Frontal cortex (tissue), 4 donors: ENCODE measurements around the gene INTS15. TPM values are rescaled to one million over a fixed set of nuclear protein-coding genes. Genes with fewer than 3 reads are reported as not detected.

Experiments
- DNase-seq, 2 donors: peaks; one replicate each; pipeline ENCODE4 v3.0.0; 2012; ENCODE audit warnings: low spot score in 2 of 2
- FAIRE-seq: peaks from 2 replicates; lab custom pipeline; 2012; peaks lifted over from hg19 to GRCh38; lab: Jason Lieb, UNC
- total RNA-seq: library from RNA; depleted of rRNA; stranded (reverse); fragments of >200 nt; gene quantifications from one replicate; pipeline ENCODE4 v1.2.3, GENCODE V29; 2014
- donor health status: control.
- donor health status: control.
- donor health status: control.

Gene INTS15
- 22.4 TPM for total RNA-seq

GRCh38 chr7:6589829-6590644 is at the start of gene INTS15:
TSS of gene INTS15 (plus strand) at chr7:6590021. CDS start at chr7:6590284, 263 bp downstream.
- no peak for FAIRE-seq
- DNase-seq: peak; percentile 89 to 91

DNA sequence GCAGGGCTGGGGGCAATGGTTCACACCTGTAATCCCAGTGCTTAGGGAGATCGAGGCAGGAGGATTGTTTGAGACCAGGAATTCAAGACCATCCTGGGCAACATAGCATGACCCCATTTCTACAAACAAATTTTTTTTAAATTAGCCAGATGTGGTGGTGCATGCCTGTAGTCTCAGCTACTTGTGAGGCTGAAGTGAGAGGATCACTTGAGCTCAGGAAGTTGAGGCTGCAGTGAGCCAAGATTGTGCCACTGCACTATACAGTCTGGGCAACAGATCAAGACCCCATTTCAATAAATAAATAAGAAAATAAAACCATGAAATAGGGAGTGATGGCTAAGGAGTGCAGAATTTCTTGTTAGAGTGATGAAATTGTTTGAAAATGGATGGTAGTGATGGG is 47.5 kb upstream of the INTS15 start:
- FAIRE-seq (no peak), DNase-seq (no peak)

DNA sequence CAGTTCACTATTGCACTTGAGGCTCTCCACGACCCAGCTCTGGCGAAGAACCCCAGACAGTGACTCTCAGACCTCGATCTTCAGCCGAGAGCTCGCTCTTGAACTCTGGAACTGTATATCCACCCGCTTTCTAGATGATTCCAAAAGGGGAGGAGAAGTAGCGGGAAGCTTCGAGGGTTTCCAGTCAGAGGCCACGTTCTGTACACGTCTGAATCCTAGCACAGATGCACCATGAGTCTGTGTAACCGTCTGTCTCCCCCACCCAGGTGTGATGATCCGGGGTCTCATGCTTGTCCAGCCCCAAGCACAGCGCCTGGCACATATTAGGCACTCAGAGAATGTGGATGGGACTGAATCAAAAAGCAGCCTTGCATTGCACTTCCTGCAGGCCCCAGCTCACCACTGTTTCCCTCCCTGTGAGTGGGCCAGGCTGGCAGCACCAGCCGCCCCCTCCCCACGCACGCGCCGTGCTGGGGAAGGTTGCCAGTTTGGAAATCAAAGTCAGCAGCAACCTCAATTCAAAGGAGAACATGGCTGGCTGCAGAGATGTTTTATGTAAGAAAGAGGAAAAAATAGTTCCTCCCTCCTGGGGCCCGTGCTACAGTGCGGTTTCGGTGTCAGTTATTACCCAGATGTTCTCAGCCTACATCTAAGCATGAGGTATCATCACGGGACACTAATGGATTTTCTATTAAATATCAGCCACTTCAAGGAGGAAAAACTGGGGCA is 44.3 kb upstream of the INTS15 start:
- DNase-seq (no peak), FAIRE-seq (no peak)

DNA sequence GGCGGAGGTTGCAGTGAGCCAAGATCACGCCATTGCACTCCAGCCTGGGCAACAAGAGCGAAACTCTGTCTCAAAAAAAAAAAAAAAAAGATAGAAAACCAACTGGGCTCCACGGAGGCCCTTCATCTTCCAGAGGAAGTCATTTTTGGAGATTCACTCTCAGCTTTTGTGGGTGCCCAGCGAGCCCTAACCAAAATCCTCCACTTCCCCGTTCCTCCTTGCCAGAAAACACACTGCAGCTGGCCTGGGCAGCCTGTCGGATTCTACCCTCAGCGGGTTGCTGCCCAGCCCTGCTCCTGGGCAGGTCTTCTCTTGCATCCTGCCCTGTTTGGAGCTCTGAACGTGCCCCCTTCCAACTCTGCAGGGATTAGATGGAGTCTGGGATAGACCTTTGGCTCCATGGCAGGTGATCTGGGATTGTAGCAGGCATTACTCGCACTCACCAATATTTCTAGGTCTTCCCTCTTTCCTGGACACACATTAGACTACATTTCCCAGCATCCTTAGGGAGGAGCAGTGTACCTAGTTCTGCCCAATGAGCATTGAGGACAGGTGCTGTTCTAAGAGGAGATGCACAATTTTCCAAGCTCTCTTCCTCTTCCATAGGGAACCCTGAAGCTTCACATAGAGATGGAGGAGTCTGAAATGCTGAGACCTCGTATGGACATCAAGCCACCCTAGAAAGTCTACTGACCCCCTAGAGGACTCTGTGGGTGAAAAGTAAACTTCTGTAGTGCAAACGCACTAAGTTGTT is 43.1 kb upstream of the INTS15 start:
- DNase-seq: no peak
- no peak for FAIRE-seq

DNA sequence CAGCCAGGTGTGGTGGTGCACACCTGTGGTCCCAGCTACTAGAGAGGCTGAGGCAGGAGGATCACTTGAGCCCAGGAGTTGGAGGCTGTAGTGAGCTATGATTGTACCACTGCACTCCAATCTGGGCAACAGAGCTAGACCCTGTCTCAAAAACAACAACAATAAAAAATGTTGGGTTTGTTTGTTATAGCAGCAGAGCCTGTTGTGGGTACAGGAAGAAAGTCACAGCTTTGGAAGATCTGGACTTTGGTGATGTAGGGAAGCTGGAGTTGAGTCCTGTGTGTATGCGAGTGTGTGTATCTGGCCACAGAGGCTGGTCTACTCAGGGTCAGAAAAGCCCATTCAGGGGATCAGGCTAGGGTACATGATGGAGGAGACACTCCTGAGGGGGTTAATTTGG is 42.4 kb upstream of the INTS15 start:
- FAIRE-seq (no peak), DNase-seq (no peak)

DNA sequence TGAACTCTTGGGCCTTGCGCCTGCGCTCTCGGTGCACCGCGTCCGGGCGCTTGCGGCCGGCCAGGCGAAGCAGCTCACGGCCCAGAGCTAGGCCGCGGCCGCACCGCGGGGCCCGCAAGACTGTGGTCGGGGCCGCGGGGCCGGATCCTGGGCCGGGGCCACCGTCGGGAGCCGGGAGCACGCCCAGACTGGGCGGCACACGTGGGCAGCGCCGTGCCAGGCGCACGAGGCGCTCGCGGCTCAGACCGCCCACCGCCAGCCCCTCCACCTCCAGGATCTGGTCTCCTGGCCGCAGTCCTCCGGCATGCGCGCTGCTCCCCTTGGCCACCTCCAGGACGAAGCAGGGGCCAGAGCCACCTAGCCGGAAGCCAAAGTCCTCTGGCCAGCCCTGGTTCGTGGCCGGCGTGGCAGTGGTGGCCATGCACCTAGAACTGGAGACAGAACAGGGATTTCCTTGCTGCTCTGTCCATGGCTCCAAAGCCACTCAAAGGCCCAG is 38.8 kb upstream of the INTS15 start, which contains the start of gene GRID2IP:
Gene GRID2IP (minus strand): TSS at position 446 of the 496 bp plus-strand sequence. CDS start 25 bp downstream, at position 421.
- FAIRE-seq (no peak), DNase-seq (no peak)

DNA sequence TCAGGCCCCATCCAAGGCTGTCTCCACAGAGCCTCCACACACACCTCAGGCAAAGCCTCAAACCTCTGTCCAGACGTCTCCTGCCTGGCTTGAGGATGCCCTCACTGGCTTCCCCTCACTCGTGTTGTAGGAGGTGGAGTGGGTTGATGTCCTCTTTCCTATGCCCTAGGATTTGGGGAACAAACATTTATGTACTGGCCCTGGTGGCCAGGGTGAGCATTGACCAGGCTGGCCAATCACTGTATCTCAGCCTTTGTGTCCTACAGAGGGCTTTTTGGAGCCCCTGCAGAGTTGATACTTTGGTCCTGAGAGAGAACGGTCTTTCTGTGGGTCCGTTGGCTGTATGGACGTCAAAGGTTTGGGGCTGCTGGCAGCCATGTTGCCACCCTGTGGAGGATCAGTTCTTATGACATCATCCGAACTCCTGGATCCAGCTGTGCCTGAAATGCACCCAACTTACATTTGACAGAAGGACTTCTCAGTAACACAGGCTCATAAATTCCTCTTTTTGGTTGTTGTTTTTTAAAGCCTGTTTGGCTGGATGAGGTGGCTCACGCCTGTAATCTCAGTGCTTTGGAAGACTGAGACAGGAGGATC is 36.3 kb upstream of the INTS15 start:
- DNase-seq: no peak
- FAIRE-seq: no peak

GRCh38 chr7:6554848-6555247 is 35.0 kb upstream of the INTS15 start:
- no peak for DNase-seq
- no peak for FAIRE-seq

DNA sequence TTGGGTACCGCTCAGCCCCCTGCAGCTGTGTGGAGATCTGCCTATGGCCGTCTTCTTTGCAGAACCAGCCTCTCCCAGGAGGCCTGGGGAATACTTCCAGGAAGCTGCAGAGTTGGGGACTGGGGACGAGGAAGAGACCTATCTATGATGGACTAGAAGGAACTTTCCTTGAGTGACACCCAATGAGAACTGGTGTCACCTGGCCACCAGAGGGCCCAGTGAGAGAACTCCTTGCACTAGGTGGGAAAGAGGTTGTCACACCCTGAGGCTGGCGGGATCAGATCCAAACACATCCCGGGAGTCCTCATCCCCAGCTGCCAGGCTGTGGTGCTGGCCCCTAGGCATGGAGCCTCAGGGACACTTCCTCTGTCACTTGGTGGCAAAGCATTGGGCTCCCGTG is 33.6 kb upstream of the INTS15 start:
- FAIRE-seq (no peak), DNase-seq (no peak)

DNA sequence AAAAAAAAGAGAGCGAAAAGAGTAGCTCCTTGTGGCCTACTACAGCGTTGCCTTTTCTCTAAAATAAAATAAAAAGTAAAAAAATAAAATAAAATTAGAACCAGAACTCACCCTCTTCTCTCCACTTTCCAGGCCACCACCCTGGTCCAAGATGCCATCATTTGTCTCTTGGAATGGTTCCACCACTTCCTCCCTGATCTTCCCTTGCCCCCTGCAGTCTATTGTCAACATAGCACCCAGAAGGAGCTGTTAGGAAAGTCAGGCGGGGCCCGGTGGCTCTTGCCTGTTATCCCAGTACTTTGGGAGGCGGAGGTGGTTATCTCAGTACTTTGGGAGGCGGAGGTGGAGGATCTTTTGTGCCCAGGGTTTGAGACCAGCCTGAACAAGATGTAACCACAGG is 31.0 kb upstream of the INTS15 start:
- FAIRE-seq (no peak), DNase-seq (no peak)

GRCh38 chr7:6559896-6560295 is 29.9 kb upstream of the INTS15 start:
- FAIRE-seq (no peak), DNase-seq (no peak)

- DNase-seq (no peak), FAIRE-seq (no peak)
Observed at GRCh38 chr7:6562106-6562505, 27.7 kb upstream of the INTS15 start.

DNA sequence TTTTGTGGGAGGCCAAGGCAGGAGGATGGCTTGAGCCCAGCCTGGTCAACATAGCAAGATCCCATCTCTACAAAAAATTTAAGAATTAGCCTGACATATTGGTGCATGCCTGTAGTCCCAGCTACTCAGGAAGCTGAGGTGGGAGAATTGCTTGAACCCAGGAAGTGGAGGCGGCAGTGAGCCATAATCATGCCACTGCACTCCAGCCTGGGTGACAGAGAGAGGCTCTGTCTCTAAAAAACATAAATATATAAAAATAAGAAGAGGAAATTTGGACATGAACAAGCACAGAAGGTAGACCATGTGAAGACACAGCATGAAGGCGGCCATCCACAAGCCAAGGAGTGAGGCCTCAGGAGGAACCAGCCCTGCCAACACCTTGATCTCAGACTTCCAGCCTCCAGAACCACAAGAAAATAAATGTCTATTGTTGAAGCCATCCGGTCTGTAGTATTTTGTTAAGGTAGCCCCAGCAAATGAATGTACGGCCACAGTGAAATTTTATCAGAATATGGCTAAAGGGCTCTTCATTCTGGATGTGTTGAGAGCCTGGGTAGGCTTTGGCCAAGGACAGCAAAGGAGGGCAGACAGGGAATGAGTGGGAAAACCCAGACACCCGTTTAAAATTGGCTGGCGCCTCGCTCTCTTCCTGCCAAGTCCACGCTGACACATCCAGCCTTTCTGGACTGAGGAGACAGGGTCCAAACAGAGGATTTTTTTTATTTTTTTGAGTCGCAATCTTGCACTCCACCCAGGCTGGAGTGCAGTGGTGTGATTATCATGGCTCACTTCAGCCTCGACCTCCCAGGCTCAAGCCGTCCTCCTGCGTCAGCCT is 25.7 kb upstream of the INTS15 start:
- FAIRE-seq: no peak
- DNase-seq: no peak

GRCh38 chr7:6565655-6566054 is 24.2 kb upstream of the INTS15 start:
- DNase-seq (no peak), FAIRE-seq (no peak)

DNA sequence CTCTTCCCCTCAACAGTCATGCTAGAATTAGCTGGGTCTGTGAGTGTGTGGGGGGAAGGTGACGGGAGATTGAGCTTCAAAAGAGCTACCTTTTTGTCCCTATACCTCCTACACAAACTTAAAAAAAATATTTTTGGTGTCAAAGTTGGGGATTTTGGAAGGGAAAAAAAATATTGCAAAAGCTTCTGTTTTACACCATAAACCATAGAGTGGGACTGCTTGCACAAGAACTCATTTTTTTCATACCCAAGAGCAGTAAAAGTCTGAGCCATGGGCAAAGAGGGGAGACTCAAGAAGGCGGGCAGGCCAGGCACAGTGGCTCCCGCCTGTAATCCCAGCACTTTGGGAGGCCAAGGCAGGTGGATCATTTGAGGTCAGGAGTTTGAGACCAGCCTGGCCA is 21.9 kb upstream of the INTS15 start:
- FAIRE-seq (no peak), DNase-seq (no peak)

DNA sequence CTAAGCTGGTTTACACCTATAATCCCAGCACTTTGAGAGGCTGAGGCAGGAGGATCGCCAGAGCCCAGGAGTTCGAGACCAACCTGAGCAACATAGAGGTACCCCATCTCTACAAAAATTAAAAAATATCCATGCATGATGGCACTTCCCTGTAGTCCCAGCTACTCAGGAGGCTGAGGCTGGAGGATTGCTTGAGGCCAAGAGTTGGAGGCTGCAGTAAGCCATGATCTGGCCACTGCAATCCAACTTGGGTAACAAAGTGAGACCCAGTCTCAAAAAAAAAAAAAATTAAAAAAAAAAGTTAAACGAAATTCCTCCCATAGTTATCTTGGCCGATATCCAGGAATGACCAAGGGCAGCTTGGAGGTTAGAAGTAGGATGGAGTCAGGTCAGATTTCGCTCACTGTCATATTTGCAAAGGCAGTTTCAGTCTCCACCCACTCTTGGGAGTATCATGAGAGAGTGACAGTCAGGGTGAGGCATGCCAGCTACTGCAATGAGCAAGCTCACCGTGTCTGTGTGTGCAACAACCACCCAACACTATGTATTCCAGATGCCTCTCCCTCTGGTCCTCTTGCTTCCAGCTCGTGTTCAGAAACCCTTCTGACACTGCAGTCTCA is 18.6 kb upstream of the INTS15 start:
- no peak for FAIRE-seq
- DNase-seq: no peak

DNA sequence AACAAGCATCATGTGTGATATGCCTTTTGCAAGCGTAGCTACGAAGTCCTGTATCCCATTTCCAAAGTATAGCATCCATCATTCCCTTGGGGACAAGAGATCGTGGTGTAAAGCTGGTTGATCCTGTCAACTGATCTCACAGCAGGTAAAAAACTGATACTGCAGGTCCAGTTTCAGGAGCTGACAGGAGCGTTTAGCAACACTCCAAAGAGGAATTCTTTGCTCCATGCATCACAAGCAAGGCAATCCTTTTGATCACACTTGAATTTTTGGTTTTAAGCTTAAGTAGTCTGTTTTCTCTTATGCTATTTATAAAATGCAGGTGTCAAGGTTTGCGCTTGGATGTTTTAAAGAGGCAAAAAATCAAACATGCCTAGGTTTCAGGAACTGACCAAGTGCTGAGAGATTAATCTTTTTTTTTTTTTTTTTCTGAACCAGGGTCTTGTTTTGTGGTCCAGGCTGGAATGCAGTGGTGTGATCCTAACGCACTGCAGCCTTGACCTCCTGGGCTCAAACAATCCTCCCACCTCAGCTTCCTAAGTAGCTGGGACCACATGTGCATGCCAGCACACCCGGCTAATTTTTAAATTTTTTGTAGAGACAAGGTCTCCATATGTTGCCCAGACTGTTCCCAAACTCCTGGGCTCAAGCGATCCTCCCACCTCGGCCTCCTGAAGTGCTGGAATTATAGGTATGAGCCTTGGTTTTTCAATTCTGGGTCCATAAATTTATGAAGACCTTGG is 14.4 kb upstream of the INTS15 start:
- DNase-seq: no peak
- no peak for FAIRE-seq
